GM21447 (cell line): ENCODE results near the gene NTN5.

Experiments used
- ATAC-seq: cut with Tn5 transposase; IDR thresholded peaks from one replicate; pipeline ENCODE4 v1.9.1; 2021; ENCODE audit not compliant: unreplicated experiment

NTN5 gene

GRCh38 chr19:48631225-48631624 lies 41.6 kb downstream of the NTN5 start:
- no peak for ATAC-seq

DNA sequence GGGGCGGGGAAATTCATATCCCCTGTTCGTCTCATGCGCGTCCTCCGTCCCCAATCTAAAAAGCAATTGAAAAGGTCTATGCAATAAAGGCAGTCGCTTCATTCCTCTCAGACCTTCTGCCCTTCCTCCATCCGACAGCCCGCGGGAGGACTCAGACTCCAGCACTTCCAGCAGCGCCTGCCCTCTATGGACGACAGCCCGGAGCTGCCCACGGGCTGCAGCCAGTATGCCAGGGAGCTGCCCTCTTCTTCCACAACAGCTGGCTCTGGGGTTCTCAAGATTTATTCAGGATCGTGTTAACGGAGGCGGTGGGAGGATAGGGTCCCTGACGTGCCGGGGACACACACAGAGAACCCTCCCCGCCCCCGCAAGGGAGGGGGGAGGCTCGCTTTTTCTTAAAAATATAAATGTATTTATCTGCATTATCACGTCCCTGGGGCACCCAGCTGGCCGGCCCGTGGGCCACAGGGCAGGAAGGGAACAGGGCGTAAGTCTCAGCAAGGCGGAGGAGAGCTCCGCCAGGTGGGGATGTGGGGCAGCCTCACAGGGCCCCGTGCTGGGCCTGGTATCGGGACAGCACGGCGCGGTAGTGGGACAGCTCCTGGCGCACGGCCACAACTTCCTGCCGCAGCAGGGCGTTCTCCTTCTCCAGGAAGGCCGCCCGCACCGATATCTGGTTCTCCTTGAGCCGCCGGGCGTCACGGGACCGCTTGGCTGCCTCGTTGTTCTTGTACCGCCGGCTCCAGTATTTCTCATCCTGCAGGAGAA lies 42.3 kb downstream of the NTN5 start:
- no peak for ATAC-seq

DNA sequence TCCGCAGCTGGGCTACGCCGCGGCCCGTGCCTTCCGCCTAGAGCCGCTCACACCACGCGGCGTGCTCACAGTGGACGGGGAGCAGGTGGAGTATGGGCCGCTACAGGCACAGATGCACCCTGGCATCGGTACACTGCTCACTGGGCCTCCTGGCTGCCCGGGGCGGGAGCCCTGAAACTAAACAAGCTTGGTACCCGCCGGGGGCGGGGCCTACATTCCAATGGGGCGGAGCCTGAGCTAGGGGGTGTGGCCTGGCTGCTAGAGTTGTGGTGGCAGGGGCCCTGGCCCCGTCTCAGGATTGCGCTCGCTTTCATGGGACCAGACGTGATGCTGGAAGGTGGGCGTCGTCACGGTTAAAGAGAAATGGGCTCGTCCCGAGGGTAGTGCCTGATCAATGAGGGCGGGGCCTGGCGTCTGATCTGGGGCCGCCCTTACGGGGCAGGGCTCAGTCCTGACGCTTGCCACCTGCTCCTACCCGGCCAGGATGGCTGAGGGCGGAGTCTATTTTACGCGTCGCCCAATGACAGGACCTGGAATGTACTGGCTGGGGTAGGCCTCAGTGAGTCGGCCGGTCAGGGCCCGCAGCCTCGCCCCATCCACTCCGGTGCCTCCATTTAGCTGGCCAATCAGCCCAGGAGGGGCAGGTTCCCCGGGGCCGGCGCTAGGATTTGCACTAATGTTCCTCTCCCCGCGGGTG lies 43.1 kb downstream of the NTN5 start:
- ATAC-seq: no peak

- ATAC-seq: no peak
Measured at GRCh38 chr19:48629297-48629598, 43.6 kb downstream of the NTN5 start.

- ATAC-seq: no peak
Measured at GRCh38 chr19:48628486-48629296, 44.1 kb downstream of the NTN5 start.

GRCh38 chr19:48627865-48628314 lies 44.9 kb downstream of the NTN5 start:
- ATAC-seq: no peak

GRCh38 chr19:48627201-48627864 lies 45.5 kb downstream of the NTN5 start:
- ATAC-seq: no peak

GRCh38 chr19:48625891-48626327 lies 46.9 kb downstream of the NTN5 start:
- ATAC-seq: no peak

GRCh38 chr19:48624791-48625723 lies 47.8 kb downstream of the NTN5 start:
- no peak for ATAC-seq

DNA sequence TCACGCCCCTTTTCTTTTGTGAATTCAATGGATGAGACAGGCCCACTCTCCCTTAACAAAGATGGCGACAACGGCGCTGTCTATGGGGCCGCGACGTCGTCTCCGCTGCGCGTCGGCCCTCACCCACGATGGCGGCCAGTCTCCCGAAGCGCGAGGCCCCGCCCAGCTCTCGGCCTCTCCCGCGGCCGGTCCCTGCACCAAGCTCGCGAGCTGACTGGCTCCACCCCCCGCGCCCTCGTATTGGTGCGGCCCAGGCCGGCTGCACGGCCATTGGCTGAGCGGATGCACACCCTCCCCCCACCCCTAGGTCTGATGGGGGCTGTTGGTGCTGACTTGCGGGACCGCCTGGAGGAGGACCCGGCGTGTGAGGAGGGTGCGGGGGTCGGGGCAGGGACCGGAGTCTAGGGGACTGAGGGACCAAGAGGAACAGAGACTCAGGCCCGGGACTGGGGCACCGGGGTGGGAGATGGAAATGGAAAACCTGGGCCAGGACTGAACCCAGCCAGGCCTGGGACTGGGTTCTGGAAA lies 48.7 kb downstream of the NTN5 start:
- ATAC-seq: peak; percentile 52

- ATAC-seq: no peak
Measured at GRCh38 chr19:48623556-48624066, 49.2 kb downstream of the NTN5 start.

- ATAC-seq: no peak
Measured at GRCh38 chr19:48619692-48620585, 52.9 kb downstream of the NTN5 start.

GRCh38 chr19:48618916-48619691 lies 53.7 kb downstream of the NTN5 start, which contains the start of the genes RPL18 and SPHK2:
Gene RPL18 (minus strand): TSS chr19:48619178. CDS start chr19:48619143, 35 bp downstream.
Gene SPHK2 (plus strand): TSS chr19:48619506. CDS start chr19:48620515, 1,009 bp downstream.
- peak; percentile 75 for ATAC-seq

DNA sequence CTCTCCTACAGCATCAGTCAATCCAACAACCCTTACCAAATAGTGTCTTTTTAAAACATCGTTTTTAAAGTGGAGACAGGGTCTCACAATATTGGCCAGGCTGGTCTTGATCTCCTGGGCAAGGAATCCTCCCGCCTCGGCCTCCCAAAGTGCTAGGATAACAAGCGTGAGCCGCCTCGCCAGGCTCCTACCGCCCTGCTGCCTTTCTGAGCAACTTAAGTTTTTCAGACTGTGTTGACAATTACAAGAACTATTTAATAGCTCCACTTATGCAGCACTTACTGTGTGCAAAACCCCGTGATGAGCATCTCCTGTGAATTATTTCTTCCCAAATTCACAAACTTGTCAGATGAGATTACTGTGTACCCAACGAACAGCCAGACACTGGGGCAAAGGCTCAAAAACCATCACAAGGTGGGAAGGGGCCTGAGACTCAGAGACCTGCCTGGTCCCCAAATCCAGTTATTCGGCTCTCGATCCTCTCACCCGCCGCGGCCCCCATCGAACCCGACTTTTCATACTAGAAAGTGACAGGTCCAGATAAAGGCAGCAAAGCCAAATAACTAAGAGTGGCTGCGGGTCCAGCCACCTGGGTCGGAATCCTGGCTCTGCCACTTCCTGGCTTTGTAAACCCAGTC lies 54.4 kb downstream of the NTN5 start:
- no peak for ATAC-seq

GRCh38 chr19:48617146-48617937 lies 55.5 kb downstream of the NTN5 start:
- no peak for ATAC-seq

- ATAC-seq: no peak
Measured at GRCh38 chr19:48616491-48617056, 56.2 kb downstream of the NTN5 start.
